Cerebellar nuclear complex (tissue), 1 donor: Measurements from ENCODE around the gene SOX18.
"Not testable (repeated sequence)": the region's sequence is repeated elsewhere in the genome, so short reads cannot be mapped to it uniquely, and the experiment has no call there.

Source experiments
- DNase-seq, 2 experiments: peaks; one replicate each; lab custom pipeline; 2025; lab: John Stamatoyannopoulos, UW

SOX18 gene

GRCh38 chr20:64049060-64049877, at the start of gene SOX18:
TSS of gene SOX18 (minus strand) at chr20:64049639. CDS start at chr20:64049516, 123 bp downstream.
- no peak for DNase-seq

- DNase-seq = no peak
Observed at GRCh38 chr20:64098471-64099013, 49.1 kb upstream of the SOX18 start.

- no peak for DNase-seq
Observed at GRCh38 chr20:64096535-64096934, 47.1 kb upstream of the SOX18 start.

- DNase-seq = no peak
Observed at GRCh38 chr20:64095927-64096326, 46.5 kb upstream of the SOX18 start.

- DNase-seq = no peak
Observed at GRCh38 chr20:64095455-64095854, 46.0 kb upstream of the SOX18 start.

- DNase-seq = no peak
Observed at GRCh38 chr20:64093013-64093503, 43.6 kb upstream of the SOX18 start.

GRCh38 chr20:64092258-64093012, 43.0 kb upstream of the SOX18 start:
- no peak for DNase-seq

- DNase-seq = no peak
Observed at GRCh38 chr20:64091770-64092169, 42.3 kb upstream of the SOX18 start.

- no peak for DNase-seq
Observed at GRCh38 chr20:64091340-64091739, 41.9 kb upstream of the SOX18 start.

GRCh38 chr20:64090165-64090564, 40.7 kb upstream of the SOX18 start:
- peak; percentile 65 to 87 for DNase-seq

GRCh38 chr20:64088586-64088985, 39.1 kb upstream of the SOX18 start:
- not testable (repeated sequence) for DNase-seq

- not testable (repeated sequence) for DNase-seq
Observed at GRCh38 chr20:64087226-64087825, 37.9 kb upstream of the SOX18 start.

GRCh38 chr20:64086801-64087200, 37.4 kb upstream of the SOX18 start:
- DNase-seq = no peak

GRCh38 chr20:64084685-64085152, 35.3 kb upstream of the SOX18 start:
- DNase-seq = no peak

- no peak for DNase-seq
Observed at GRCh38 chr20:64083804-64084684, 34.6 kb upstream of the SOX18 start, which contains the start of gene LKAAEAR1. TSS of gene LKAAEAR1 (minus strand) at chr20:64084398. CDS start at chr20:64084219, 179 bp downstream.

- DNase-seq = peak in 1 of 2 experiments; percentile 29
Observed at GRCh38 chr20:64083378-64083803, 34.0 kb upstream of the SOX18 start.

GRCh38 chr20:64082820-64083377, 33.5 kb upstream of the SOX18 start:
- DNase-seq = no peak

GRCh38 chr20:64082126-64082731, 32.8 kb upstream of the SOX18 start:
- DNase-seq = no peak

- no peak for DNase-seq
Observed at GRCh38 chr20:64081624-64081964, 32.2 kb upstream of the SOX18 start.
